Colonic mucosa (tissue), 4 donors: Measurements from ENCODE around the gene AIG1. TPM values are rescaled to one million over a fixed set of nuclear protein-coding genes. Genes with fewer than 3 reads are reported as not detected.

Experiments used
- DNase-seq: peaks from one replicate; pipeline ENCODE4 v3.0.0-alpha.2; 2020
- H3K27ac ChIP-seq: fragments of 200-600 bp; one replicate; pipeline ENCODE4 v1.8.0; 2021
- H3K27me3 ChIP-seq: fragments of 200-600 bp; one replicate; pipeline ENCODE4 v1.8.0; 2021
- H3K36me3 ChIP-seq: fragments of 200-600 bp; one replicate; pipeline ENCODE4 v1.8.0; 2021
- H3K4me1 ChIP-seq: fragments of 200-600 bp; one replicate; pipeline ENCODE4 v1.8.0; 2021; ENCODE audit warnings: mild to moderate bottlenecking
- H3K4me3 ChIP-seq: fragments of 200-600 bp; one replicate; pipeline ENCODE4 v1.8.0; 2021
- H3K9ac ChIP-seq, 2 donors: one replicate each; pipeline ENCODE4 v1.7.0; 2013; ENCODE audit warnings: control low read depth in 2 of 2, low read depth in 2 of 2, low read length in 2 of 2
- H3K9me3 ChIP-seq: fragments of 200-600 bp; one replicate; pipeline ENCODE4 v1.8.0; 2021
- intact Hi-C: fragments of 100-400 bp; cut with DNase I; formaldehyde crosslinking; loops from one replicate; pipeline ENCODE4 v1.14.1; 2022
- total RNA-seq, 2 donors: library from RNA; stranded (reverse); fragmentation: NEBNext Ultra II Directional in 1 of 2; extraction: Animal tissue kit (Norgen Biotek cat#: 25700) in 1 of 2; gene quantifications; one replicate each; pipeline ENCODE4 v1.2.1, GENCODE V29; 2021
- TF ChIP-seq, protein P1 (sequence below): fragments of 200-600 bp; IDR thresholded peaks from one replicate; pipeline ENCODE4 v1.8.0; 2022; ENCODE audit warnings: antibody characterized with exemption, mild to moderate bottlenecking
- donor health status: healthy.
- donor health status: DM: no; HTN: no; CAD: no.
- donor health status: DM: no; HTN: no; CAD: no.

Gene AIG1
- total RNA-seq, 2 donors from 2014 or later, result 24.2 to 28.8 TPM

DNA sequence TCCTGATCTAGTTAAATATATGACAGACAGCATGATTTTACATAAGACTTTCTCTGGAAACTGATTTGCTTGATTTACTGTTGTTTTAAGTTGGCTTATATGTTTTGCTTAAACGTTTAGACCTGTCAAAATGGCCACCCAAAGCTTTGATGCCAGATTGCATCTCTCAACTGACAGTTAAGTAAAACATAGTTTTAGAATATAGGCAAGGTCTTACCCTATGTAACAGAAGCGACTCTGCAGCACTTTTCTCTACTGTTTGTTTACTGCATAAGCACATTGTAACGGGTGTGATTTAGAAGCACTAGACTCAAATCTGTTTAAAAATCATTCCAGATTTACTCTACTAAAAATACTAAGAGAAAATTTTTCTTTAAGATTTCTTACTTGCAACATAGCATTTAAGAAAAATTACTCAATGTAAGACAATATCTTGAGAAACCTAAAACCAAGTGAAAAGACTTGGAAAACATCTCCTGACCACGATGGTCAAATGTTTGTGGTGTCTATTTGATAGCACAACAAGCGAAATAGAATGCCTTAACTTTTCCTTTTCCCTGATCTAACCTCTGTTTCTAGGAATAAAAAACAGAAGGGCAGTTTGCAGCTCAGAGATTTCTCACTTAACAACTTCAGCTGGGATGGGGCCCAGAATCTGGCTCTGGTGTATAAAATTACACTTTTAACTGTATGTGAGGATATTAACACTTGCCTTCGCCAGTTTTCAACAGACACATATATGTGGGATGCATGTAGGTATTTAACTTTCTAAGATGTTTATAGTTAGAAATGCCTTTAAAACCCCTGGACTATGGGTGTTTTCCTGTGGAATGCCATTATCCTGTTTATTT is 47.4 kb downstream of the AIG1 start:
- Histone ChIP-seq H3K27me3 (no peaks in the 10 kb centered on the region), H3K9me3 (no peaks in the 10 kb centered on the region), H3K36me3 (no peaks in the 10 kb centered on the region), H3K9ac (no peak overlapping the region), H3K27ac (no peak overlapping the region), H3K4me1 (no peaks in the 10 kb centered on the region), H3K4me3 (no peak overlapping the region)
- DNase-seq, result no peak
- TF ChIP-seq, protein P1, sequence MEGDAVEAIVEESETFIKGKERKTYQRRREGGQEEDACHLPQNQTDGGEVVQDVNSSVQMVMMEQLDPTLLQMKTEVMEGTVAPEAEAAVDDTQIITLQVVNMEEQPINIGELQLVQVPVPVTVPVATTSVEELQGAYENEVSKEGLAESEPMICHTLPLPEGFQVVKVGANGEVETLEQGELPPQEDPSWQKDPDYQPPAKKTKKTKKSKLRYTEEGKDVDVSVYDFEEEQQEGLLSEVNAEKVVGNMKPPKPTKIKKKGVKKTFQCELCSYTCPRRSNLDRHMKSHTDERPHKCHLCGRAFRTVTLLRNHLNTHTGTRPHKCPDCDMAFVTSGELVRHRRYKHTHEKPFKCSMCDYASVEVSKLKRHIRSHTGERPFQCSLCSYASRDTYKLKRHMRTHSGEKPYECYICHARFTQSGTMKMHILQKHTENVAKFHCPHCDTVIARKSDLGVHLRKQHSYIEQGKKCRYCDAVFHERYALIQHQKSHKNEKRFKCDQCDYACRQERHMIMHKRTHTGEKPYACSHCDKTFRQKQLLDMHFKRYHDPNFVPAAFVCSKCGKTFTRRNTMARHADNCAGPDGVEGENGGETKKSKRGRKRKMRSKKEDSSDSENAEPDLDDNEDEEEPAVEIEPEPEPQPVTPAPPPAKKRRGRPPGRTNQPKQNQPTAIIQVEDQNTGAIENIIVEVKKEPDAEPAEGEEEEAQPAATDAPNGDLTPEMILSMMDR, result no peak
- intact Hi-C loops, result no loop called here

DNA sequence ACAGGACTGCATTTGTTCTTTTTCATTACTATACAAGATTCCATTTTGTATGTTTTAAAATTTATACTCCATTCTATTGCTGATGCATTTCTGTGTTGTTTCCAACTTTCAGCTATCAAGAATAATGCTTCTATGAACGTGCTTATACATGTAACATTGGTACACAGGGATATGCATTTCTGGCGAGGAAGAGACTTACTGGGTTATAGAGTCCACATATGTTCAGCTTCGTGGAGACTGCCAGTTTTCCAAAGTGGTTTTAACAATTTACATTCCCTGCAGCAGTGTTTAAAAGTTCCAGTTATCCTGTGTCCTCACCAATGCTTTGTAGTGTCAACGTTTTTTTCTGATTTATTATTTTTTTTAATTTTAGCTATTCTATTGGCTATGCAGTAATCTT is 48.5 kb downstream of the AIG1 start:
- Histone ChIP-seq H3K9me3 (no peaks in the 10 kb centered on the region), H3K4me1 (no peaks in the 10 kb centered on the region), H3K9ac (no peak overlapping the region), H3K27ac (no peak overlapping the region), H3K4me3 (no peak overlapping the region), H3K27me3 (no peaks in the 10 kb centered on the region), H3K36me3 (no peaks in the 10 kb centered on the region)
- no peak for DNase-seq
- intact Hi-C loops, result no loop called here
- TF ChIP-seq, protein P1, result no peak

DNA sequence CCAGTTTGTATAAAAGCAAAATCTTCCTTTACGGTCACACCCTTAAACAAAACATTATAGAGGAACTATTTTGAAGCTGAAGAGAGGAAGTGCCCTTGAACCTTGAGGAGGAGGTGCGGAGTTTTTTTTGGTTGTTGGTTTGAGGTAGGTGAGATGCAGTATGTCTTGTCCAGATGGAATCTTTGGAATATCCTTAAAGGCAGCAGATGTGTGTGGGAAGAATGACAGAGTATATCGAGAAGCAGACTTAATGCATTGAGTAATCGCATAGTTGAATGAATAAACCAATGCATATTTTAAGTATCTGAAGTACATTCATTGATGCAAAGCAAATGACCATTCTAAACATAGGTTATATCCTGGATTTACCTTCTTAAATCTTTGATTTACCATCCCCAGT is 49.9 kb downstream of the AIG1 start:
- Histone ChIP-seq H3K9me3 (no peaks in the 10 kb centered on the region), H3K4me3 (no peak overlapping the region), H3K9ac (no peak overlapping the region), H3K36me3 (no peaks in the 10 kb centered on the region), H3K27ac (no peak overlapping the region), H3K4me1 (no peaks in the 10 kb centered on the region), H3K27me3 (no peaks in the 10 kb centered on the region)
- intact Hi-C loops, result no loop called here
- no peak for DNase-seq
- TF ChIP-seq, protein P1, result no peak

DNA sequence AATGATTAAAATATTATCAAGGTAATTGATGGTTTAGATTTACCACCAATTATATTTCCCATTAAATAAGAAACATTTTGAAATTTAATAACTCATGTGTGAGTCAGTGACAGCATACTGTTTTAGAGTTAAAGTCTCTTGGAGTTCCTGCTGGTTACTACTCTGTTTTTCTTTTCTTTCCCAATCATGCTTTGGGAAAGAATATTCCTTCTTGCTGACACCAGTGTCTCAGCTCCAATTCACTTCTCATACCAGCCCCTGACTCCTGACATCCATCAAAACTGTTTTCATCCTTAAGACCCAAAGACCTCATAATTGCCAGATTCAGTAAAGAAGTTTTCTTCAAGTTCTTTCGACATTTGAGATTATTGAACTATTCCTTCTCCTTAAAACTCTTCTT is 50.3 kb downstream of the AIG1 start:
- no peaks in the 10 kb centered on the region for H3K4me1 ChIP-seq
- no peak overlapping the region for H3K27ac ChIP-seq
- H3K27me3 ChIP-seq, result no peaks in the 10 kb centered on the region
- intact Hi-C loops, result no loop called here
- no peaks in the 10 kb centered on the region for H3K36me3 ChIP-seq
- no peaks in the 10 kb centered on the region for H3K9me3 ChIP-seq
- TF ChIP-seq, protein P1, result no peak
- H3K9ac ChIP-seq, result no peak overlapping the region
- DNase-seq, result no peak
- H3K4me3 ChIP-seq, result no peak overlapping the region

DNA sequence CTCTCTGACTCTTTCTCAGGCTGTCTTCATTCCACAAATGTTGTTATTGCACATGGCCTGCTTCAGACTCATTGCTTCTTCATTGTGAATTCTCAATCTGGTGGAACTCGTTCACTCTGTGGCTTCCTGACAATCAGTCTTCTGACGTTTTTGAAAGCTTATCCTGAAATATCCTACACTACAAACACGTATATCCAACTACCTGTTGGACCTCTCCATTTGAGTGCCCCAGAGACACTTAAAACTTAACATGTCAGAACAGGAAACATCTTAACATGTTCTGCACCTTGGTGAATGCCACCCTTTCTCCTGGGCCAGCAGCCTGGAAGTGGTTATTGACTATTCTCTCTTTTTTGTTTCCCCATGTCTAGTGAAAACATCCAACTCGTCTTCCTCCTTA is 50.8 kb downstream of the AIG1 start:
- no peak overlapping the region for H3K9ac ChIP-seq
- H3K4me3 ChIP-seq, result no peak overlapping the region
- intact Hi-C loops, result no loop called here
- TF ChIP-seq, protein P1, result no peak
- no peaks in the 10 kb centered on the region for H3K9me3 ChIP-seq
- no peak for DNase-seq
- no peaks in the 10 kb centered on the region for H3K27me3 ChIP-seq
- H3K36me3 ChIP-seq, result no peaks in the 10 kb centered on the region
- H3K4me1 ChIP-seq, result no peaks in the 10 kb centered on the region
- H3K27ac ChIP-seq, result no peak overlapping the region
